Activated naive CD4-positive, alpha-beta T cell (primary cell): Measurements from ENCODE around the gene VPS13C.
"Not testable (repeated sequence)": the region's sequence is repeated elsewhere in the genome, so short reads cannot be mapped to it uniquely, and the experiment has no call there.

Experiments
- DNase-seq, 4 experiments: peaks; one replicate each; lab custom pipeline; 2025; lab: John Stamatoyannopoulos, UW

VPS13C gene

DNA sequence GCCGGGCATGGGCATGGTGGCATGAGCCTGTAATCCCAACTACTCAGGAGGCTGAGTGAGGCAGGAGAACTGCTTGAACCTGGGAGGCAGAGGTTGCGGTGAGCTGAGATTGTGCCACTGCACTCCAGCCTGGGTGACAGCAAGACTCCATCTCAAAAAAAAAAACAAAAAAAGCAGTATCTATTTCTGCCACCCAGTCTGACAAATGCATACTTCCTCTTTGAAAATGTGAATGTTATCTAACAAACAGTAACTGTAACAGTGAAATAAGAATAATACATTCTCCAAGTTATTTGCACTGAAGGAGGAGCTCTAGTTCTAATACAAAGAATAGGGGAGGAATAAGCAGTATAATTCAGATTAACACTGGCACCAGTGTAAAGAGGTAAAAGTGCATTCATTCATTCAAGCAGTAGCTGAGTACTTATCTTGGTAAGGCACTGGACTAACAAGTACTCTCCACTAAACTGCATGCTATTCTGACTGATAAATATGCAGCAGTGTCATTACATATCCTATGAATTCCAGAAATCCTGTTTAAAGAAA is 12.9 kb downstream of the VPS13C start:
- DNase-seq, result no peak

DNA sequence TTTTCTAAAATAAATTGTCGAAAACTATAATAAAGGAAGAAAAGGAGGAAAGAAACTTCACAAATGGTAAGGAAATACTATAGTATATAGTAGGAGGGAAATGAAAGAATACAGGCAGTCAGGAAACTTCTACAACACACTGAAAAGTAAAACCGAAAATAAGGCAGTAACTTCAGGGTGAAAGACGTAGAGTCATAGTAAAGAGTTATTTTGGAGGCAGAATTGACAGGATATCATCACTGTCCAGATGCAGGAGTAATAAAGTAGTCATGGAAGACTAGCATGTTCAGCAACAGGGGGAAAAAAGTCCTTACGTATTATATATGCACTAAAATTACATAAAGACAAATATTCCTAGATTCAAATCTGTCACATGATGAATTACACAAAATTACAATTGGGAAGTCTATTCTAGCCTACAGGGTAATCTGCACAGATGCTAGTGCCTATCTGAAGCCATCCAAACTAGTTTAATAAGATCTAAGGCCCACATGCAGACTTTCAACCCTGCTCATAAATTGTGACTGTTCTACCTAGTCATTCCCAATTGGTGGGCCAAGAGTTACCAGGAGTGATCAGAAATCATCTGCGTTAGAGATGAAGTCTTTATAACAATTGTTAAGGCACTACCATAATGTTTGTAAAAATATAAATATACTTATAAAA is 14.0 kb downstream of the VPS13C start:
- no peak for DNase-seq

GRCh38 chr15:62035256-62035924 is 24.9 kb downstream of the VPS13C start:
- no peak for DNase-seq

GRCh38 chr15:62027916-62028315 is 32.3 kb downstream of the VPS13C start:
- no peak for DNase-seq

- no peak for DNase-seq
Measured at GRCh38 chr15:62027263-62027565, 33.0 kb downstream of the VPS13C start.

GRCh38 chr15:62026487-62027262 is 33.6 kb downstream of the VPS13C start:
- DNase-seq, result no peak

DNA sequence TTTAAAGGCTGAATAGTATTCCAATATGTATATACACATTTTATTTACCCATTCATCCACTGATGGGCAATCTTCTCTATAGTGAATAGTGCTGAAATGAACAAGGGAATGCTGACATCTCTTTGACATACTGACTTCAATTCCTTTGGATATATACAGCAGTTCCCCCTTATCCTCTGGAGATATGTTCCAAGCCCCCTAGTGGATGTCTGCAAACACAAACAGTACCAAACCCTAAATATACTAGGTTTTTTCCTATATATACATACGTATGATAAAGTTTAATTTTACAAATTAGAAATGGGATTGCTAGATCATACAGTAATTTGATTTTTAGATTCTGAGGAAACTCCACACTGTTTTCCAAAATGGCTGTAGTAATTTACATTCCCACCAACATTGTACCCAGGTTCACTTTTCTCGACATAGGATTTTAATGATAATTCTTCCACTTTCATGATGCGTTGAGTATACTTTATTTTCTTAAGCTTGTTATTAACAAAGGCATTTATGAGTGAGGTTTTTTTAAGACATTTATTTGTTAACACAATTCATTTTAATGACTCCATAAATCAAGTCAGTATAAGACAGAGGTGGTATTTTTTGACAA is 38.2 kb downstream of the VPS13C start:
- no peak for DNase-seq

DNA sequence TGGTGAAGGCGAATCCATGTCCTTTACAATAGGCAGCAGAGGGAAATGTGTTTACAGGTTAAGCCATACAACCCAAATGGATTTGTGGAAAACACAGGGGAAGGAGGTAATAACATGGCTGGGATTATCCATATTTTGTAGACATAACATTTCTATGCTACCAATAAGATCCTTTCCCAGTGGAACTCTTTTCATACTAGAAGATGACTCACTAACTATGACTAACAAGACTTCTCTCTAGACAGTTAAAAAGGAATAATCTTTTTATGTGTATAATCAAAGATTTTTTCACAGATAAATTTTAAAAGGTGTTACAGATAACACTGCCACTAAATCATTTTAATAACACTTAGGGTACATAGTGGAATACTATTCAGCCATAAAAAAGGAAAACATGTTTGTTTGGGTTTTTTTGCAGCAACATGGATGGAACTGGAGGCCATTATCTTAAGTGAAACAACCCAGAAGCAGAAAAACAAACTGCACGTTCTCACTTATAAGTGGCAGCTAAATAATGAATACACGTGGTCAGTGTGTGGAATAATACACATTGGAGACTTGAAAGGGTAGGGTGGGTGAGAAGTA is 39.6 kb downstream of the VPS13C start:
- DNase-seq, result no peak

- not testable (repeated sequence) for DNase-seq
Measured at GRCh38 chr15:62005354-62005753, 54.9 kb downstream of the VPS13C start.

- no peak for DNase-seq
Measured at GRCh38 chr15:61997786-61998185, 62.5 kb downstream of the VPS13C start.

GRCh38 chr15:61996056-61996635 is 64.1 kb downstream of the VPS13C start:
- no peak for DNase-seq

GRCh38 chr15:61994216-61994615 is 66.0 kb downstream of the VPS13C start:
- DNase-seq, result no peak

GRCh38 chr15:61992518-61992917 is 67.7 kb downstream of the VPS13C start:
- DNase-seq, result no peak

GRCh38 chr15:61989667-61990066 is 70.6 kb downstream of the VPS13C start:
- no peak for DNase-seq

GRCh38 chr15:61987824-61988223 is 72.4 kb downstream of the VPS13C start:
- no peak for DNase-seq

DNA sequence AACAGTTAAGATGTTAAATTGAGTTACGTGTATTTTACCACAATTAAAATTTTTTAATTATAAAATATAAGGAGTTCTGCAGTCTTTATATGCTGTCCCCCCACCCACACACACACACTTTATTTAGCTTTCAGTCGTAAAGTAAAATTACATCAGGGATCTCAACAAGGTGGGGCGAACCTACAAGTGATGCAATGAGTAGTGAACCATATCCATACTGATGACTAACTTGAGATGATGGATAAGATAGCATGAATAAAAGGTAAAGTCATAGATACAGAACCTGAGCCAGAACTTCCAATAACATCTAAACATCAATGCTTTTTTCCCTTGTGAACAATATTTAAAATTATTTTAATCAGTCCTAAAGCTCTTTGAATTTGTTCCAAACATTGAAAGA is 77.2 kb downstream of the VPS13C start:
- no peak for DNase-seq

GRCh38 chr15:61978225-61978624 is 82.0 kb downstream of the VPS13C start:
- DNase-seq, result no peak

DNA sequence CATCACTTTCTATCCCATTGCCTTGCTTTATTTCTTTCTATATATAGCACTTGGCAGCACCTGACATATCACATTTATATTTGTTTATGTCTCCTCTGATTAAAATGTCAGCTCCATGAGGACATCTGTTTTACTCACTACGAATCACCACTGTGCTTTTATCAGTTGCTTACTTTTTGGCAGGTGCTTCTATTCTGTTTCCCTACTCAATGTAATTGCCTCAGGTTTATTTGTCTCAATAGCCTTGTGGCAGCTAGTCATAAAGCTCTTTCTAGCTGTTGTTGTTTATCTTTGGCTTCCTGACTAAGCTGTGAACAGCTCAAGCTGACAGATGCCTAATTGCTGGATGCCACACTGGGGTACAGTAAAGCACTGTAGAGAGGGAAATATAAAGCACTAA is 85.5 kb downstream of the VPS13C start:
- no peak for DNase-seq

GRCh38 chr15:61974118-61974517 is 86.1 kb downstream of the VPS13C start:
- no peak for DNase-seq

- DNase-seq, result no peak
Measured at GRCh38 chr15:61951949-61952348, 108.3 kb downstream of the VPS13C start.

- DNase-seq, result no peak
Measured at GRCh38 chr15:61946778-61947177, 113.5 kb downstream of the VPS13C start.

- DNase-seq, result no peak
Measured at GRCh38 chr15:61943992-61944391, 116.3 kb downstream of the VPS13C start.
